ENCODE measurements around the gene GPR39. TPM values are rescaled to one million over a fixed set of nuclear protein-coding genes. Genes with fewer than 3 reads are reported as not detected.

GPR39 gene
- total and polyA plus RNA-seq, 7 experiments from 2014 or later = not detected

DNA sequence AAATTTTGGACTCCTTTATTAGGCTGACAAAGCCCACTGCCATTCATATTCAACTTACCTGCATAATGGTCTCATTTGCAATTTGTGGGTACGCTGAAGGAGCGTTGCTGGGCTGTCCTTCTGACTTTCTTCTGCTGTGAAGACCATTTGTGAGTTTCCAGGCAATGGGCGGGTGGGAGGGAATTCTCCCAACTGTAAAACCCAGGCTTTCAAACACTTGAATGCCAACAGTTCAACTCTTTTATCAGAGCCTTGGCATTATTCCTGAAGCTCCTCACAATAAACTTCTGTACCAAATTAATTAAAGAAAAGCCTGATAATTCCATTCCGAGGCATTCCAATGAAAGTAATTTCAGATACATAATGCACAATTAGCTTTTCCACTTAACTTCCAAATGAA, 35.2 kb upstream of the GPR39 start:
- Histone ChIP-seq H3K9me3 (ENCODE audit: control insufficient read depth in 2 of 3, low read length in 3 of 3) (no peaks in the 10 kb centered on the region), H3K27ac (ENCODE audit: low read depth, low read length) (no peak overlapping the region), H3K4me1 (ENCODE audit: control insufficient read depth in 2 of 2, insufficient read depth in 2 of 2, low read length in 2 of 2) (no peaks in the 10 kb centered on the region), H3K27me3 (ENCODE audit: control insufficient read depth in 2 of 2, insufficient read depth in 2 of 2, low read length in 2 of 2) (no peaks in the 10 kb centered on the region), H3K4me3 (ENCODE audit: low read length) (no peak overlapping the region), H3K36me3 (ENCODE audit: control insufficient read depth in 2 of 3, insufficient read depth in 3 of 3, low read length in 3 of 3) (no peaks in the 10 kb centered on the region)
- H3K27me3 Mint-ChIP-seq = peaks cover 0 to 11% (median 0%) of the 10 kb centered on the region in 5 donors
- H3K36me3 Mint-ChIP-seq = no peaks in the 10 kb centered on the region
- no peak for ATAC-seq
- H3K27ac Mint-ChIP-seq = no peak overlapping the region
- no peak overlapping the region for H3K4me3 Mint-ChIP-seq
- POLR2A ChIA-PET = no interaction called here
- no peak for DNase-seq
- H3K9me3 Mint-ChIP-seq = peaks cover 0 to 25% (median 9%) of the 10 kb centered on the region in 11 donors
- CTCF ChIA-PET = no interaction called here
- intact Hi-C loops (cut with micrococcal nuclease) = no loop called here
- H3K4me1 Mint-ChIP-seq = peaks cover 0 to 2% (median 0%) of the 10 kb centered on the region in 7 donors

DNA sequence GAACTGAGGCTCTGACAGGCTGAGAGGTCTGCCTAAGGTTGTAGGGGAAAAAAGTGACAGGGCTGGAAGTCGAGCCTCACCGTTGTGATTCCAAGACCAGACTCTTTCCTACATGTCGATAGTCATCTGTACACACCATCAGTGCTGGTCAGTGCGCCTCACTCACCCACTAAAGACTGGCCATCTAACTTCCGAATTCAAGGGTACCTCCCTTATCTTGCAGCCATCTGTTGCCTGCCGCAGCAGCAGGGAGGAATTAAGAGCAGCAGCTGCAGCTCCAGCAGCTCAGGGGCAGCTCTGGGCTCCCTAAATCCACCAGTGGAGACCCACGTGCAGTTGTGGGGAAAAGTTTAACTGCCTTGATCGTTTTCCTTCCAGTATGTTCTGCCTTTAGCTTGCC, 32.6 kb upstream of the GPR39 start:
- DNase-seq (no peak), ATAC-seq (peak; percentile 53)
- peaks cover 0 to 2% (median 0%) of the 10 kb centered on the region in 7 donors for H3K4me1 Mint-ChIP-seq
- H3K27me3 Mint-ChIP-seq = peaks cover 0 to 11% (median 0%) of the 10 kb centered on the region in 5 donors
- Histone ChIP-seq H3K9me3 (ENCODE audit: control insufficient read depth in 2 of 3, low read length in 3 of 3) (no peaks in the 10 kb centered on the region), H3K27me3 (ENCODE audit: control insufficient read depth in 2 of 2, insufficient read depth in 2 of 2, low read length in 2 of 2) (no peaks in the 10 kb centered on the region), H3K27ac (ENCODE audit: low read depth, low read length) (no peak overlapping the region), H3K4me3 (ENCODE audit: low read length) (no peak overlapping the region), H3K4me1 (ENCODE audit: control insufficient read depth in 2 of 2, insufficient read depth in 2 of 2, low read length in 2 of 2) (no peaks in the 10 kb centered on the region), H3K36me3 (ENCODE audit: control insufficient read depth in 2 of 3, insufficient read depth in 3 of 3, low read length in 3 of 3) (no peaks in the 10 kb centered on the region)
- intact Hi-C loops (cut with micrococcal nuclease) = no loop called here
- H3K27ac Mint-ChIP-seq = no peak overlapping the region
- H3K9me3 Mint-ChIP-seq = peaks cover 2 to 27% (median 12%) of the 10 kb centered on the region in 11 donors
- CTCF ChIA-PET = no interaction called here
- H3K4me3 Mint-ChIP-seq = no peak overlapping the region
- POLR2A ChIA-PET = no interaction called here
- no peaks in the 10 kb centered on the region for H3K36me3 Mint-ChIP-seq

GRCh38 chr2:132384491-132385151, 32.0 kb upstream of the GPR39 start:
- H3K4me3 ChIP-seq (ENCODE audit: low read length) = no peak overlapping the region
- no peaks in the 10 kb centered on the region for H3K9me3 ChIP-seq (ENCODE audit: control insufficient read depth in 2 of 3, low read length in 3 of 3)
- CTCF ChIA-PET = no interaction called here
- no peaks in the 10 kb centered on the region for H3K4me1 ChIP-seq (ENCODE audit: control insufficient read depth in 2 of 2, insufficient read depth in 2 of 2, low read length in 2 of 2)
- Mint-ChIP-seq H3K36me3 (no peaks in the 10 kb centered on the region), H3K4me1 (peaks cover 0 to 2% (median 0%) of the 10 kb centered on the region in 7 donors), H3K27ac (no peak overlapping the region), H3K9me3 (peaks cover 2 to 26% (median 10%) of the 10 kb centered on the region in 11 donors), H3K4me3 (no peak overlapping the region), H3K27me3 (peaks cover 0 to 11% (median 0%) of the 10 kb centered on the region in 5 donors)
- H3K27ac ChIP-seq (ENCODE audit: low read depth, low read length) = no peak overlapping the region
- no peaks in the 10 kb centered on the region for H3K36me3 ChIP-seq (ENCODE audit: control insufficient read depth in 2 of 3, insufficient read depth in 3 of 3, low read length in 3 of 3)
- ATAC-seq (peak; percentile 77), DNase-seq (no peak)
- no peaks in the 10 kb centered on the region for H3K27me3 ChIP-seq (ENCODE audit: control insufficient read depth in 2 of 2, insufficient read depth in 2 of 2, low read length in 2 of 2)
- intact Hi-C loops (cut with micrococcal nuclease) = no loop called here
- POLR2A ChIA-PET = no interaction called here

DNA sequence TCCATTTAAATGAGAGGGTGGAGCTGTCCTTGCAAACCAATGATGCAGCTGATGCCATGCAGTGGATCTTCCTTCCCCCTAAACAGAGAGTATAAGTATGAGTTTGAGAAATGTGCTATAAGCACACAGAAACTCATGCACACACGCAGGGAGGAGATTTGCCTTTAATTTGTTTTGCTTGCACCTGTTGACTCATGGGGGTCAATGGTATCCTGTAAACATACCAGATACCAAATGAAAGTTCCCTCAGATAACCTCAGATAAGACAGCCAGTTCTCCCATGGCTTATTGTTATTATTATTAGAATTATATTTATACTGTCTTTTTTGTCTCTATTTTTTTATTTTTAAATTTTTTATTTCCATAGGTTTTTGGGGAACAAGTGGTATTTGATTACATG, 29.5 kb upstream of the GPR39 start:
- no peaks in the 10 kb centered on the region for H3K27me3 ChIP-seq (ENCODE audit: control insufficient read depth in 2 of 2, insufficient read depth in 2 of 2, low read length in 2 of 2)
- Mint-ChIP-seq H3K27ac (no peak overlapping the region), H3K36me3 (no peaks in the 10 kb centered on the region), H3K27me3 (peaks cover 0 to 17% (median 0%) of the 10 kb centered on the region in 5 donors), H3K4me3 (no peak overlapping the region), H3K4me1 (peaks cover 0 to 2% (median 0%) of the 10 kb centered on the region in 7 donors), H3K9me3 (peaks cover 0 to 22% (median 4%) of the 10 kb centered on the region in 11 donors)
- H3K4me3 ChIP-seq (ENCODE audit: low read length) = no peak overlapping the region
- ATAC-seq (no peak), DNase-seq (no peak)
- H3K36me3 ChIP-seq (ENCODE audit: control insufficient read depth in 2 of 3, insufficient read depth in 3 of 3, low read length in 3 of 3) = no peaks in the 10 kb centered on the region
- intact Hi-C loops (cut with micrococcal nuclease) = no loop called here
- ChIA-PET CTCF (no interaction called here), POLR2A (no interaction called here)
- no peaks in the 10 kb centered on the region for H3K9me3 ChIP-seq (ENCODE audit: control insufficient read depth in 2 of 3, low read length in 3 of 3)
- no peak overlapping the region for H3K27ac ChIP-seq (ENCODE audit: low read depth, low read length)
- no peaks in the 10 kb centered on the region for H3K4me1 ChIP-seq (ENCODE audit: control insufficient read depth in 2 of 2, insufficient read depth in 2 of 2, low read length in 2 of 2)

DNA sequence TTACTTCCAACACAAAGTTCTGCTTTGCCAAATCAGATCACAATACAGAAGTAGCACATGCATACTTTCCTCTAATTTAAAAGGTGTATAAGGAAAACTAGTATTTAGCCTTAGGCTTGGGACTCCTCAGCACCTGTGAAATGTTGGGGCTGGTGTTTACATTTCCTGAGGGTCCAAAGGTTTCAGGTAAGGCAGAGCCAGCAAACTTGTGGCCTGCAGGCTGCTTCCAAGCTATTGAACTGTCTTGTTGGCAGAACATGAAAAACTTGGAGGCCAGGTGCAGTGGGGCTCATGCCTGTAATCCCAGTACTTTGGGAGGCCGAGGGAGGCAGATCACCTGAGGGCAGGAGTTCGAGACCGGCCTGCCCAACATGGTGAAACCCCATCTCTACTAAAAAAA, 26.5 kb upstream of the GPR39 start:
- ChIA-PET POLR2A (no interaction called here), CTCF (no interaction called here)
- Histone ChIP-seq H3K36me3 (ENCODE audit: control insufficient read depth in 2 of 3, insufficient read depth in 3 of 3, low read length in 3 of 3) (no peaks in the 10 kb centered on the region), H3K4me1 (ENCODE audit: control insufficient read depth in 2 of 2, insufficient read depth in 2 of 2, low read length in 2 of 2) (no peaks in the 10 kb centered on the region), H3K4me3 (ENCODE audit: low read length) (no peak overlapping the region), H3K9me3 (ENCODE audit: control insufficient read depth in 2 of 3, low read length in 3 of 3) (no peaks in the 10 kb centered on the region), H3K27ac (ENCODE audit: low read depth, low read length) (no peak overlapping the region), H3K27me3 (ENCODE audit: control insufficient read depth in 2 of 2, insufficient read depth in 2 of 2, low read length in 2 of 2) (no peaks in the 10 kb centered on the region)
- H3K4me1 Mint-ChIP-seq = no peaks in the 10 kb centered on the region
- no peaks in the 10 kb centered on the region for H3K36me3 Mint-ChIP-seq
- H3K27me3 Mint-ChIP-seq = peaks cover 0 to 9% (median 0%) of the 10 kb centered on the region in 5 donors
- H3K4me3 Mint-ChIP-seq = no peak overlapping the region
- H3K9me3 Mint-ChIP-seq = peaks cover 0 to 18% (median 3%) of the 10 kb centered on the region in 11 donors
- ATAC-seq (no peak), DNase-seq (no peak)
- H3K27ac Mint-ChIP-seq = no peak overlapping the region
- intact Hi-C loops (cut with micrococcal nuclease) = no loop called here

DNA sequence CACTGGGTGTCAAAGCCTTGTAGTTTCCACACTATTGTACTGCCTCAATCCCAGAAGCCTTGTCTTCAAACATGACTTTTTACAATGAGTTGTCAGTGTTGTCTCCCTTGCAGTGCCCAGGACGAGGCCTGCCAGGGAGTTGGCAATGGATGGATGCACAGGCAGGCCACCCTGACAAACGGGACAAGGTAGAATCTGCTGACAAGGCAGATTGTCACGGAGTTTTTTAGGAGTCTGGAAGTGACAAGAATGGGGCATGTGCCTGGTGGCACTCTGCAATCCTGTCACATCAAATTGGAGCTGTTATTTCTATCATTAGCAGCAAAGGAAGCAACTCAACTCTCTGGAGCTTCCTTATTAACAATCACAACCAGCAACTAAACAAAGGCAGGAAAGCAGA, 25.2 kb upstream of the GPR39 start:
- H3K27me3 Mint-ChIP-seq = peaks cover 0 to 7% (median 0%) of the 10 kb centered on the region in 5 donors
- H3K9me3 Mint-ChIP-seq = peaks cover 0 to 16% (median 5%) of the 10 kb centered on the region in 11 donors
- no peak overlapping the region for H3K27ac Mint-ChIP-seq
- ChIA-PET POLR2A (no interaction called here), CTCF (no interaction called here)
- no peak overlapping the region for H3K4me3 ChIP-seq (ENCODE audit: low read length)
- intact Hi-C loops (cut with micrococcal nuclease) = no loop called here
- H3K27ac ChIP-seq (ENCODE audit: low read depth, low read length) = no peak overlapping the region
- DNase-seq (no peak), ATAC-seq (no peak)
- no peaks in the 10 kb centered on the region for H3K4me1 ChIP-seq (ENCODE audit: control insufficient read depth in 2 of 2, insufficient read depth in 2 of 2, low read length in 2 of 2)
- H3K27me3 ChIP-seq (ENCODE audit: control insufficient read depth in 2 of 2, insufficient read depth in 2 of 2, low read length in 2 of 2) = no peaks in the 10 kb centered on the region
- H3K36me3 ChIP-seq (ENCODE audit: control insufficient read depth in 2 of 3, insufficient read depth in 3 of 3, low read length in 3 of 3) = no peaks in the 10 kb centered on the region
- no peaks in the 10 kb centered on the region for H3K36me3 Mint-ChIP-seq
- no peaks in the 10 kb centered on the region for H3K9me3 ChIP-seq (ENCODE audit: control insufficient read depth in 2 of 3, low read length in 3 of 3)
- H3K4me1 Mint-ChIP-seq = no peaks in the 10 kb centered on the region
- no peak overlapping the region for H3K4me3 Mint-ChIP-seq

- DNase-seq (no peak), ATAC-seq (no peak)
- Histone ChIP-seq H3K27me3 (ENCODE audit: control insufficient read depth in 2 of 2, insufficient read depth in 2 of 2, low read length in 2 of 2) (no peaks in the 10 kb centered on the region), H3K4me3 (ENCODE audit: low read length) (no peak overlapping the region), H3K9me3 (ENCODE audit: control insufficient read depth in 2 of 3, low read length in 3 of 3) (no peaks in the 10 kb centered on the region), H3K27ac (ENCODE audit: low read depth, low read length) (no peak overlapping the region), H3K36me3 (ENCODE audit: control insufficient read depth in 2 of 3, insufficient read depth in 3 of 3, low read length in 3 of 3) (no peaks in the 10 kb centered on the region), H3K4me1 (ENCODE audit: control insufficient read depth in 2 of 2, insufficient read depth in 2 of 2, low read length in 2 of 2) (no peaks in the 10 kb centered on the region)
- CTCF ChIA-PET = no interaction called here
- intact Hi-C loops (cut with micrococcal nuclease) = no loop called here
- Mint-ChIP-seq H3K4me3 (no peak overlapping the region), H3K36me3 (no peaks in the 10 kb centered on the region), H3K27me3 (peaks cover 0 to 7% (median 0%) of the 10 kb centered on the region in 5 donors), H3K27ac (no peak overlapping the region), H3K9me3 (peaks cover 0 to 14% (median 5%) of the 10 kb centered on the region in 11 donors), H3K4me1 (no peaks in the 10 kb centered on the region)
- POLR2A ChIA-PET = no interaction called here
Observed at GRCh38 chr2:132392221-132392620, 24.4 kb upstream of the GPR39 start.
